Esophagus squamous epithelium (tissue), 5 donors: ENCODE data around the gene OPCML. TPM values are rescaled to one million over a fixed set of nuclear protein-coding genes. Genes with fewer than 3 reads are reported as not detected.

ENCODE experiments used
- DNase-seq: peaks from one replicate; lab custom pipeline; 2025; lab: John Stamatoyannopoulos, UW
- H3K27ac ChIP-seq, 4 donors: fragments of 200-600 bp; sonication (generic); one replicate each; pipeline ENCODE4 v1.5.1; 2016 to 2019; ENCODE audit warnings: mild to moderate bottlenecking in 1 of 4
- H3K27me3 ChIP-seq, 4 donors: fragments of 200-600 bp; sonication (generic); 1 replicate in 3 of 4; 2 replicates in 1 of 4; pipeline versions ENCODE4 v1.5.1 to v1.6.0; 2017 to 2021; ENCODE audit warnings: antibody characterized with exemption in 1 of 4
- H3K36me3 ChIP-seq, 3 donors: fragments of 200-600 bp; sonication (generic); one replicate each; pipeline ENCODE4 v1.5.1; 2016 to 2019
- H3K4me1 ChIP-seq, 3 donors: fragments of 200-600 bp; sonication (generic); one replicate each; pipeline ENCODE4 v1.5.1; 2017 to 2019
- H3K4me3 ChIP-seq, 4 donors: fragments of 200-600 bp; sonication (generic); 1 replicate in 3 of 4; 2 replicates in 1 of 4; pipeline ENCODE4 v1.5.1; 2016 to 2019; ENCODE audit warnings: mild to moderate bottlenecking in 2 of 4, moderate library complexity in 1 of 4
- H3K9me3 ChIP-seq, 3 donors: fragments of 200-600 bp; sonication (generic); one replicate each; pipeline ENCODE4 v1.5.1; 2016 to 2019
- CTCF ChIP-seq, 6 experiments: fragments of 450-650 bp in 4 of 6; fragments of 200-600 bp in 2 of 6; sonication (generic) in 2 of 6; IDR thresholded peaks; one replicate each; pipeline ENCODE4 v1.5.1; 2016 to 2019; ENCODE audit warnings: antibody characterized with exemption in 6 of 6, mild to moderate bottlenecking in 4 of 6, moderate library complexity in 4 of 6
- POLR2A ChIP-seq, 4 donors: fragments of 450-650 bp; IDR thresholded peaks; one replicate each; pipeline ENCODE4 v1.6.1; 2017; ENCODE audit warnings: antibody characterized with exemption in 4 of 4, mild to moderate bottlenecking in 4 of 4, moderate library complexity in 3 of 4
- WGBS, 2 donors: methylation state at CpG; one replicate each; pipeline ENCODE4 v1.1.5; 2018; 5-methylcytosine and 5-hydroxymethylcytosine counted together
- intact Hi-C: fragments of 100-400 bp; cut with DNase I; formaldehyde crosslinking; loops from one replicate; pipeline ENCODE4 v1.15.0; 2022
- total RNA-seq, 4 donors: library from RNA; depleted of rRNA; stranded (reverse); fragments of >200 nt; gene quantifications; one replicate each; pipeline ENCODE4 v1.1.0, GENCODE V29; 2016
- donor health status: DM: yes; HTN: yes; CAD: no.

OPCML gene
- total RNA-seq, 4 donors from 2014 or later: under 0.01 TPM; not detected in 3

GRCh38 chr11:133011604-133012003, 520.7 kb downstream of the OPCML start:
- Histone ChIP-seq H3K27ac (no peak overlapping the region), H3K9me3 (no peaks in the 10 kb centered on the region), H3K36me3 (no peaks in the 10 kb centered on the region), H3K4me1 (no peaks in the 10 kb centered on the region), H3K4me3 (no peak overlapping the region), H3K27me3 (no peaks in the 10 kb centered on the region)
- DNase-seq: no peak
- no peak for TF ChIP-seq CTCF (IDR thresholded peaks at IDR 0.05)
- TF ChIP-seq POLR2A (IDR thresholded peaks at IDR 0.05): no peak
- intact Hi-C loops: no loop called here
- WGBS, 2 donors: 48 to 68% methylated on average over 2 of the region's 2 CpGs

GRCh38 chr11:133007027-133007584, 525.2 kb downstream of the OPCML start:
- Histone ChIP-seq H3K27ac (no peak overlapping the region), H3K4me1 (no peaks in the 10 kb centered on the region), H3K4me3 (no peak overlapping the region), H3K27me3 (no peaks in the 10 kb centered on the region), H3K9me3 (no peaks in the 10 kb centered on the region), H3K36me3 (no peaks in the 10 kb centered on the region)
- intact Hi-C loops: no loop called here
- DNase-seq: no peak
- no peak for TF ChIP-seq CTCF (IDR thresholded peaks at IDR 0.05)
- TF ChIP-seq POLR2A (IDR thresholded peaks at IDR 0.05): no peak
- WGBS, 2 donors: 46 to 49% methylated on average over 2 of the region's 2 CpGs

GRCh38 chr11:133004369-133004768, 527.9 kb downstream of the OPCML start:
- DNase-seq: no peak

GRCh38 chr11:132999516-132999915, 532.8 kb downstream of the OPCML start:
- 38 to 43% methylated on average over 10 to 11 of the region's 12 CpGs for WGBS, 2 donors
- Histone ChIP-seq H3K36me3 (no peaks in the 10 kb centered on the region), H3K27me3 (peaks cover 0 to 8% (median 0%) of the 10 kb centered on the region in 4 donors), H3K4me1 (no peaks in the 10 kb centered on the region), H3K27ac (no peak overlapping the region), H3K4me3 (no peak overlapping the region), H3K9me3 (no peaks in the 10 kb centered on the region)
- intact Hi-C loops: no loop called here
- TF ChIP-seq POLR2A (IDR thresholded peaks at IDR 0.05) (no peak), CTCF (IDR thresholded peaks at IDR 0.05) (no peak)
- no peak for DNase-seq

More at GRCh38 chr11:133004369-133004768, 527.9 kb downstream of the OPCML start:
- Histone ChIP-seq H3K27me3 (no peaks in the 10 kb centered on the region), H3K4me1 (no peaks in the 10 kb centered on the region), H3K4me3 (no peak overlapping the region), H3K36me3 (no peaks in the 10 kb centered on the region), H3K9me3 (no peaks in the 10 kb centered on the region), H3K27ac (no peak overlapping the region)
- TF ChIP-seq POLR2A (IDR thresholded peaks at IDR 0.05) (no peak), CTCF (IDR thresholded peaks at IDR 0.05) (no peak)
- intact Hi-C loops: no loop called here
- WGBS, 2 donors: 69 to 91% methylated on average over 7 to 9 of the region's 13 CpGs

GRCh38 chr11:132999031-132999430, 533.3 kb downstream of the OPCML start:
- intact Hi-C loops: no loop called here
- TF ChIP-seq CTCF (IDR thresholded peaks at IDR 0.05): no peak
- no peak for TF ChIP-seq POLR2A (IDR thresholded peaks at IDR 0.05)
- H3K36me3 ChIP-seq: no peaks in the 10 kb centered on the region
- 16 to 47% methylated on average over 3 to 5 of the region's 5 CpGs for WGBS, 2 donors
- H3K4me1 ChIP-seq: no peaks in the 10 kb centered on the region
- peaks cover 0 to 12% (median 0%) of the 10 kb centered on the region in 4 donors for H3K27me3 ChIP-seq
- no peak for DNase-seq
- no peaks in the 10 kb centered on the region for H3K9me3 ChIP-seq
- H3K27ac ChIP-seq: no peak overlapping the region
- H3K4me3 ChIP-seq: no peak overlapping the region
